SIG-M5 treated with dmso at 0.1 percent for 504 hours (cell line): ENCODE data around the gene SDF2L1.
"Not testable (repeated sequence)": the region's sequence is repeated elsewhere in the genome, so short reads cannot be mapped to it uniquely, and the experiment has no call there.

Source experiments
- DNase-seq: peaks from one replicate; lab custom pipeline; 2025; ENCODE audit not compliant: unreplicated experiment; lab: John Stamatoyannopoulos, UW

SDF2L1 gene, protein sequence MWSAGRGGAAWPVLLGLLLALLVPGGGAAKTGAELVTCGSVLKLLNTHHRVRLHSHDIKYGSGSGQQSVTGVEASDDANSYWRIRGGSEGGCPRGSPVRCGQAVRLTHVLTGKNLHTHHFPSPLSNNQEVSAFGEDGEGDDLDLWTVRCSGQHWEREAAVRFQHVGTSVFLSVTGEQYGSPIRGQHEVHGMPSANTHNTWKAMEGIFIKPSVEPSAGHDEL

DNA sequence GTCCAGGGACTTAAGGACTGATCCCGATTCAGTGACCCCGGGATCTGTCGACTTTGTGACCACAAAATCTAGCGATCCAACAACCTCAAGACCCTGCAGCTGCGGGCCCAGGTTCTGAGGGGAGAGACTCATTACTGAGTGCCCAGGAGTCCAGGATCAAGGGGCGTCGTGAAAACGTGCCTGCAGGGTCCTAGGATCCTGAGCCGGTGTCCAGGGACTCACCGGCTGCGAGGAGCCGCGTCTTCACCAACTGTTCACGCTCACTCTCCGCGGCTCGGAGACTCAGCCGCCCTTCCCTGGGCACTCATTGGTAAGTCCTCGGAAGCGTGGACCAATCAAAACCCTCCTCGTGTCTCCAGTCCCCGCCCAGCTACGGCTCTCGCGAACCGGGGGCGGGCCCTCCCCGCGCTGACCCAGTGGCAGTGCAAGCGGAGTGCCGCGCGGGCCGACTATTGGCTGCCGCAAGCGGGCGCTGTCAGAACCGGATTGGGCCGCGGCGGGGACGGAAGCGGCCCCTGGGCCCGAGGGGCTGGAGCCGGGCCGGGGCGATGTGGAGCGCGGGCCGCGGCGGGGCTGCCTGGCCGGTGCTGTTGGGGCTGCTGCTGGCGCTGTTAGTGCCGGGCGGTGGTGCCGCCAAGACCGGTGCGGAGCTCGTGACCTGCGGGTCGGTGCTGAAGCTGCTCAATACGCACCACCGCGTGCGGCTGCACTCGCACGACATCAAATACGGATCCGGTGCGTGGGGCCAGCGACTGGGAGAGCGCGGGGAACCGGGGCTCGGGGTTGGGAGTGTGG is at the start of gene SDF2L1:
Gene SDF2L1, plus strand, starts transcription at position 514 of the 795 bp plus-strand sequence. Its CDS starts 35 bp downstream, at position 549.
- DNase-seq, result peak; percentile 97

DNA sequence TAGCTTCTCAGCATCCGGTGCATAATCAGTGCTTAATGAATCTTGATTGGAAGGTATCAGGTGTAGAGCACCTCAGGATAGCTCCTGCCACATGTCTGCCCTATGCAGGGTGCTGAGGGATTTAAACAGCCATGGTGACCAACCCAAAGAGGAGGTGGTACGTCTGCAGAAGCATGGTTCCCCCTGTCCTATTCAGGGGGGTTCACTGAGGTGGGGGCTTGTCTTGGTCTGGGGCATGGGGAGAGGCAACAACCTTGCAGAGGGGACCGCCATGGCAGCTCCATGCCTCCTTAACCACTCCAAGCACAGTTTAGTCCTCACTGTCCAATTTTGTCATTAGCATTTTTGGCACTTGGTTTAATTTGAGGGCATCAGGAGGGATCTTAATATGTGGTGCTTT is 49.7 kb upstream of the SDF2L1 start:
- DNase-seq, result no peak

- no peak for DNase-seq
These were observed 48.5 kb upstream of the SDF2L1 start for GRCh38 chr22:21593406-21594232.

GRCh38 chr22:21594865-21595452 is 47.1 kb upstream of the SDF2L1 start:
- DNase-seq, result no peak

DNA sequence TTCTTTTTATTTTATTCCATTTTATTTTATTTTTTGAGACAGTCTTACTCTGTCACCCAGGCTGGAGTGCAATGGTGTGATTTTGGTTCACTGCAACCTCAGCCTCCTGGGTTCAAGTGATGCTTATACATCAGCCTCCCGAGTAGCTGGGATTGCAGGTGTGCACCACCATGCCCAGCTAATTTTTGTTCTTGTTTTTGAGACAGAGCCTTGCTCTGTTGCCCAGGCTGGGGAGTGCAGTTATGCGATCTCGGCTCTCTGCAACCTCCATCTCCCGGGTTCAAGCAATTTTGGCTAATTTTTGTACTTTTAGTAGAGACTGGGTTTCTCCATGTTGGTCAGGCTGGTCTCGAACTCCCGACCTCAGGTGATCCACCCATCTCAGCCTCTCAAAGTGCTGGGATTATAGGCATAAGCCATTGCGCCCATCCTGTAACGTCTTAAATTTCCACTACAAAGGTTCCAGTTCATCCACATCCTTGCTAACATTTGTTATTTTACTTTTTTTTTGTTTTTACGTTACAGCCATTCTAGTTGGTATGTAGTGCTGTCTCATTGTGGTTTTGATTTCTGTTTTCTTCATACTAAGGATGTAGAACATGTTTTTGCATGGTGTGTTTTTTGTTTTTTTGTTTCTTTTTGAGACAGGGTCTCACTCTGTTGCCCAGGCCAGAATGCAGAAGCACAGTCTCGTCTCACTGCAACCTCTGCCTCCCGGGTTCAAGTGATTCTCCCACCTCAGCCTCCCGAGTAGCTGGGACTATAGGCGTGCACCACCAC is 45.6 kb upstream of the SDF2L1 start:
- DNase-seq, result not testable (repeated sequence)

GRCh38 chr22:21598302-21598701 is 43.8 kb upstream of the SDF2L1 start:
- no peak for DNase-seq

- DNase-seq, result no peak
These were observed 42.8 kb upstream of the SDF2L1 start for GRCh38 chr22:21599053-21599893.

DNA sequence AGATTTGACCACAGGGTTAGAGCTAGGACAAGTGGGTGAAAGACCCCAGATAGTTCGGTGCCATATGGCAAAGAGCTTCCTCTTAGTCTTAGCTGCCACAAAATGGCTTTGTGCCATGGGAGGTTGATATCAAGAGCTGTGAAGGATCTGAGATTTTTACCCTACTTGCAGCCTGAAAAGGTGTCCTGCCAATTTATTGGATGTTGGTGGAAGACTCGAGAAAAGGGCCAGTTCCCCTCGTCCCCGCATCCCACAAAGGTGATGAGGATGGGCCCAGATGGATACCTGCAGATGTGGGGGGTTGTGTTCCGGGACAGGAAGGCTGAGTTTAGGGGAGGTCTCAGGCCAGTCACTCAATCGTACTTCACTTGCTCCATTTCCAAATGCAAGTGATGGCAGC is 39.5 kb upstream of the SDF2L1 start:
- no peak for DNase-seq

- DNase-seq, result no peak
These were observed 38.1 kb upstream of the SDF2L1 start for GRCh38 chr22:21603973-21604372.

GRCh38 chr22:21605887-21606564 is 36.1 kb upstream of the SDF2L1 start:
- no peak for DNase-seq

- DNase-seq, result no peak
These were observed 35.3 kb upstream of the SDF2L1 start for GRCh38 chr22:21606775-21607174.

DNA sequence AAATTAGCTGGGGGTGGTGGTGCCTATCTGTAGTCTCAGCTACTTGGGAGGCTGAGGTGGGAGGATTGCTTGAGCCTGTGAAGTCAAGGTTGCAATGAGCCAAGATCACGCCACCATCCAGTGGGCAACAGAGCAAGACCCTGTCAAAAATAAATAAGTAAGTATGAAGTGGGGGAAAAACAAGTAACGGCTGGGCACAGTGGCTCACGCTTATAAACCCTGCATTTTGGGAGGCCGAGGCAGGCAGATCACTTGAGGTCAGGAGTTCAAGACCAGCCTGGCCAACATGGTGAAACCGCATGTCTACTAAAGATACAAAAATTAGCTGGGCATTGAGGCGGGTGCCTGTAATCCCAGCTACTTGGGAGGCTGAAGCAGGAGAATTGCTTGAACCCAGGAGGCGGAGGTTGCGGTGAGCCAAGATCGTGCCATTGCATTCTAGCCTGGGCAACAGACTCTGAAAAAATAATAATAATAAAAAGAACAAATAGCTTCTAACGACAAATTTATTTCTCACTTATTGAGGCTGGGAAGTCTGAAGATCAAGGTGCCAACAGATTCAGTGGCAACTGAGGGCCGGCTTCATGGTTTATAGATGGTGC is 32.4 kb upstream of the SDF2L1 start:
- DNase-seq, result not testable (repeated sequence)

DNA sequence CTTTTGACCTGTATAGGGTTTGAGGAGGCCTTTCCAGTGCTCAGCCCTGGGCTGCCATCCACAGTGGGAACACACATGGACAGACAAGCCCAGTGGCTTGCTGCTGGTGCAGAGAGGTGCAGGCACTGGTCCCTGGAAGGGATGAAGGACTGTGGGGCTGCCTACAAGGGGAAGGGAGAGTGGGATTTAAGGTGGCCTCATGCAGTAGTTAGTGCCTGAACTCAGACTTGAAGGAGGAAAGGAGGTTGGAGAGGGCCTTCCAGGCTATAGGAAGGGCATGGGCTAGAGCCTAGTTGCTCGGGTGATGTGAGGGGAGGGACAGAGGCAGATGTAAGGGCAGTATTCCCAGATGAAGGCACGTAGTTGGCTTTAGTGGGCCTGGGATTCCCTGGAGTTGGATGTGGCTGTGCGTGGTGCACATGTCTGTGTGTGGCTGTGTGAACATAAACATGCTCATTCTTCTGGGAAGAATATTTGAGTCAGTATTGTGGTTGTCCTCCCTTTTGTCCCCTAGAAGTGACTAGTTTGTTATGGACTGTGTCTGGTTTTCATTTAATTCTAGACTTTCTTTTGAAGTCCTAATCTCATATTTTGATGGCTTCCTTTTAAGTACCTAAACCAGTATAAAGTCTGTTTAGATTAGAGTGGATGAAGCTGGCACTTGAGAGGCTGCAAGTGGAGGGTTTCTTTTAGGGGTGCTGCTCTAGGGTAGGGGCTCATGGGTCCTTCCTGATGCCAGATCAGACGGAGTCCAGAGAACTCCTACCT is 30.7 kb upstream of the SDF2L1 start:
- DNase-seq, result no peak

DNA sequence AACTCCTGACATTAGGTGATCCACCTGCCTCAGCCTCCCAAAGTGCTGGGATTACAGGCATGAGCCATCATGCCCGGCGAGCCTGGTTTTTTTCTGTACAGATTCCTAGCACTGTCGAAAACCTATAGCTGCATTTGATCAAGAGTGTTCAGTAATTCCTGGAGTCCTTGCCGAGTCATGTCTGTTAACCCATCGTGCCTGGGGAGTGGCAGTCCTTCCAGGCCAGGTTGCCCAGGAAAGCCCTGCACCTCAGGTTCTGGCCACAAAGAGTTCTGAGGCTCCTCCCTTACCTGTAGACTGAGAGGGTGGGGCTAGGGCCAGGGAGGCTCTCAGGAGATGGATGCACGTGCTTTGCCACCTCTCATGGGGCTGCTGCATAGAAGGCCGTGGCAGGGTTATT is 29.2 kb upstream of the SDF2L1 start:
- no peak for DNase-seq

DNA sequence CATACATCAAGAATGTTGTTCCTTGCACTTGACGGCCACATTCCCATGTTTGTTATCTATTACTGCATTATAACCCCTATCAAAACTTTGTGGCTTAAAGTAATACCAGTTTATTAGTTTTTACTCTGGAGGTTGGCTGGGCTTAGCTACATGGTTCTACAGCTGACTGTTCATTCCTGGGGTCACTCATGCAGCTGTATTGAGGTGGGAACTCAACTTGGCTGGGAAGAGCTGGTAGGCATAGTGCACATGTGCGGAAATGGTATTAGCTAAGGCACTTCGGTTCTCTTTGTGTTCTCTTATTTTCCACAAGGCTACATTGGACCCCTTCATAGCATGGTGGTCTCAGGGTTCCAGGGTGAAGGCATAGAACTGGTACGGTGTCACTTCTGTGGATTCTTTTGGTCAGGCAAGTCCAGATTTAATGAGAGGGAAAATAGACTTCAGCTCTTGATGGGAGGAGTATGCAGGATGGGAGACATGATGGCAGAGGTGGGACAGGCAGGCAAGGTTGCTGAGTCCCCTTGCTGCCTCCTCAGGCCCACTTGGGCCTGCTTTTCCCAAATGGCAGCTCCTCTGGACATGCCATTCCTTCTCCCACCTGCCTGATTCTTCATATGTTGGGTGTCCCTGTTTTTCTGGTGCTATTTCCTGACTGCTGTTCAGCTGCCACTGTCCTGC is 28.4 kb upstream of the SDF2L1 start:
- no peak for DNase-seq

- DNase-seq, result no peak
These were observed 26.4 kb upstream of the SDF2L1 start for GRCh38 chr22:21615731-21616130.

DNA sequence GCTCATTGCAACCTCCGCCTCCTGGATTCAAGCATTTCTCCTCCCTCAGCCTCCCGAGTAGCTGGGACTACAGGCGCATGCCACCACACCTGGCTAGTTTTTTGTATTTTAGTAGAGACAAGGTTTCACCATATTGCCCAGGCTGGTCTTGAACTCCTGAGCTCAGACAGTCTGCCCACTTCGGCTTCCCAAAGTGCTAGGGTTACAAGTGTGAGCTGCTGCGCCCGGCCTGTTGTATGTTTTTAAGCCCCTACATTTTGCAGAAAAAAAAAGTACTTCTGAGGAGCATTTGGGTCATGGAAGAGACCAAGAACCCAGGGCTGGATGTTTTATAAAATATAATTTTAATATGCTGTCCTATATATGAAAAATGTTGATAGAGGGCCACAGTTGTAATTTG is 24.8 kb upstream of the SDF2L1 start:
- DNase-seq, result not testable (repeated sequence)
